K562 (cell line): Measurements from ENCODE around the gene HMX3. TPM values are rescaled to one million over a fixed set of nuclear protein-coding genes. Genes with fewer than 3 reads are reported as not detected.

Experiments used
- ATAC-seq: fragments of 200-7000 bp; cut with Tn5 transposase; 3 replicates; pipeline ENCODE4 v1.9.1; 2020; ENCODE audit warnings: moderate library complexity
- BruUV-seq: library from RNA; stranded (reverse); fragments of 400-500 nt; replicated peaks from 2 replicates; lab custom pipeline; 2021; lab: Mats Ljungman, UMichigan
- CTCF ChIA-PET: fragments of 300-600 bp; formaldehyde crosslinking; extraction: SDS; loops from one replicate; lab custom pipeline; 2021; ENCODE audit warnings: low intra/inter-chr PET ratio; lab: Yijun Ruan, JAX
- POLR2A ChIA-PET: fragments of 300-600, 350-650 bp; sonication (Branson Sonifier 250); formaldehyde crosslinking; extraction: SDS; loops from one replicate; lab custom pipeline; 2021; ENCODE audit warnings: antibody characterized with exemption, inconsistent platforms; lab: Yijun Ruan, JAX
- DNase-seq, 4 experiments: peaks; one replicate each; pipeline versions ENCODE4 v3.0.0 to v3.0.0-alpha.2; 2011 to 2018; ENCODE audit warnings: low spot score in 3 of 4, mixed read lengths in 3 of 4; ENCODE audit errors: extremely low read depth in 1 of 4
- FAIRE-seq: peaks from 2 replicates; lab custom pipeline; 2011; peaks lifted over from hg19 to GRCh38; lab: Jason Lieb, UNC
- H2AFZ ChIP-seq: 2 replicates; pipeline ENCODE4 v1.6.0; 2011; ENCODE audit warnings: low read depth, low read length, control low read depth, inconsistent platforms
- H3K27ac ChIP-seq: fragments of 200-600 bp; 3 replicates; pipeline ENCODE4 v1.8.0; 2011; ENCODE audit warnings: low read depth, mild to moderate bottlenecking, control low read depth, inconsistent platforms, low read length, moderate library complexity, mixed read lengths; ENCODE audit errors: extremely low read depth
- H3K27me3 ChIP-seq, 2 experiments: fragments of 300-600 bp in 1 of 2; 2 replicates in 1 of 2; 3 replicates in 1 of 2; pipeline versions ENCODE4 v1.6.0 to v1.8.0; 2011; ENCODE audit warnings: inconsistent platforms in 2 of 2, low read length in 2 of 2, mild to moderate bottlenecking in 1 of 2, mixed read lengths in 1 of 2, moderate library complexity in 1 of 2; ENCODE audit not compliant: control insufficient read depth in 2 of 2, insufficient read depth in 2 of 2
- H3K36me3 ChIP-seq: fragments of 300-600 bp; 3 replicates; pipeline ENCODE4 v1.8.0; 2011; ENCODE audit warnings: mild to moderate bottlenecking, low read length, inconsistent platforms; ENCODE audit not compliant: control insufficient read depth, insufficient read depth
- H3K4me1 ChIP-seq, 2 experiments: fragments of 200-600 bp in 1 of 2; replicated peaks in 1 of 2; 2 replicates in 1 of 2; 3 replicates in 1 of 2; pipeline versions ENCODE4 v1.5.1 to v1.8.0; 2011; ENCODE audit warnings: inconsistent platforms in 2 of 2, low read length in 2 of 2, mild to moderate bottlenecking in 1 of 2, mixed read lengths in 1 of 2, moderate library complexity in 1 of 2; ENCODE audit not compliant: control insufficient read depth in 2 of 2, insufficient read depth in 2 of 2
- H3K4me2 ChIP-seq: 2 replicates; pipeline ENCODE4 v1.6.1; 2011; ENCODE audit warnings: low read length, control low read depth, inconsistent platforms, mixed read lengths; ENCODE audit not compliant: insufficient read depth
- H3K4me3 ChIP-seq: fragments of 200-600 bp; sonication (generic), shearing (Covaris generic); 2 replicates; pipeline ENCODE4 v1.5.1; 2016; ENCODE audit warnings: control low read depth, inconsistent platforms
- H3K79me2 ChIP-seq: fragments of 200-600 bp; 3 replicates; pipeline ENCODE4 v1.8.0; 2011; ENCODE audit warnings: low read length, inconsistent platforms; ENCODE audit not compliant: control insufficient read depth, insufficient read depth
- H3K9ac ChIP-seq, 2 experiments: 2 replicates each; pipeline versions ENCODE4 v1.6.0 to v1.6.1; 2011; ENCODE audit warnings: low read depth in 2 of 2, low read length in 2 of 2, control low read depth in 1 of 2, inconsistent platforms in 1 of 2, mild to moderate bottlenecking in 1 of 2, mixed read lengths in 1 of 2; ENCODE audit not compliant: insufficient read depth in 1 of 2
- H3K9me1 ChIP-seq: one replicate; pipeline ENCODE4 v1.6.0; 2011; ENCODE audit warnings: inconsistent platforms, mild to moderate bottlenecking, low read length, moderate library complexity; ENCODE audit not compliant: control insufficient read depth, insufficient read depth
- H3K9me3 ChIP-seq: replicated peaks from 2 replicates; pipeline ENCODE4 v1.5.1; 2011; ENCODE audit warnings: low read depth, low read length, inconsistent platforms; ENCODE audit not compliant: control insufficient read depth, insufficient read depth
- H4K20me1 ChIP-seq: replicated peaks from 2 replicates; pipeline ENCODE4 v1.6.1; 2011; ENCODE audit warnings: low read length, inconsistent platforms, mixed read lengths; ENCODE audit not compliant: control insufficient read depth, insufficient read depth
- ARHGAP35 ChIP-seq: fragments of 450-650 bp; IDR thresholded peaks from 2 replicates; pipeline ENCODE4 v1.6.1; 2018; ENCODE audit not compliant: partially characterized antibody
- BHLHE40 ChIP-seq: IDR thresholded peaks from 2 replicates; pipeline ENCODE4 v1.6.1; 2011; ENCODE audit warnings: low read length, improper control_type of control experiment
- CBX8 ChIP-seq: fragments of 200-600 bp; sonication (generic); IDR thresholded peaks from 2 replicates; pipeline ENCODE4 v1.6.1; 2012; ENCODE audit warnings: borderline replicate concordance, mixed run types, low read depth, mild to moderate bottlenecking, moderate library complexity, mixed read lengths, low read length, control low read depth, inconsistent platforms; ENCODE audit not compliant: poor library complexity, severe bottlenecking; ENCODE audit errors: extremely low read depth
- GABPB2 ChIP-seq: fragments of 250-450 bp; sonication (Bioruptor Pico); conservative IDR thresholded peaks from 2 replicates; pipeline ENCODE4 v1.5.1; 2021; ENCODE audit warnings: mild to moderate bottlenecking
- MAZ ChIP-seq, 2 experiments: fragments of 450-650 bp in 1 of 2; sonication (generic) in 1 of 2; formaldehyde crosslinking; IDR thresholded peaks in 1 of 2; conservative IDR thresholded peaks in 1 of 2; 2 replicates each; pipeline versions ENCODE4 v1.4.0 to v1.5.0; 2020; ENCODE audit warnings: mild to moderate bottlenecking in 1 of 2, missing genetic modification reagents in 1 of 2
- NCOR1 ChIP-seq: fragments of 450-650 bp; IDR thresholded peaks from 2 replicates; pipeline ENCODE4 v1.6.1; 2016; ENCODE audit warnings: mild to moderate bottlenecking, moderate library complexity
- SAP30 ChIP-seq: fragments of 200-600 bp; sonication (generic); IDR thresholded peaks from 2 replicates; pipeline ENCODE4 v1.6.1; 2012; ENCODE audit warnings: borderline replicate concordance, low read depth, mild to moderate bottlenecking, moderate library complexity, low read length, control low read depth, inconsistent platforms; ENCODE audit not compliant: insufficient read depth, poor library complexity, severe bottlenecking
- STAG1 ChIP-seq: sonication (generic); formaldehyde crosslinking; IDR thresholded peaks from 2 replicates; pipeline ENCODE4 v1.5.0; 2020; ENCODE audit warnings: missing genetic modification reagents, borderline replicate concordance
- TAL1 ChIP-seq: fragments of 450-650 bp; IDR thresholded peaks from 2 replicates; pipeline ENCODE4 v1.6.1; 2016; ENCODE audit warnings: mild to moderate bottlenecking
- XRCC3 ChIP-seq: fragments of 450-650 bp; IDR thresholded peaks from 2 replicates; pipeline ENCODE4 v1.6.1; 2017; ENCODE audit warnings: mild to moderate bottlenecking, moderate library complexity
- ZNF121 ChIP-seq: sonication (generic); formaldehyde crosslinking; conservative IDR thresholded peaks from 2 replicates; pipeline ENCODE4 v1.8.0; 2022; ENCODE audit warnings: missing genetic modification reagents
- ZNF316 ChIP-seq: fragments of 450-650 bp; IDR thresholded peaks from 2 replicates; pipeline ENCODE4 v1.6.1; 2016
- ZNF436 ChIP-seq: fragments of 250-450, 450-650 bp; sonication (Bioruptor Pico); formaldehyde crosslinking; IDR thresholded peaks from 2 replicates; pipeline ENCODE4 v1.7.0; 2020; ENCODE audit warnings: mild to moderate bottlenecking
- ZSCAN32 ChIP-seq: fragments of 450-650 bp; formaldehyde crosslinking; IDR thresholded peaks from 2 replicates; pipeline ENCODE4 v1.4.0; 2020; ENCODE audit warnings: mild to moderate bottlenecking, moderate library complexity
- WGBS: fragments of 100-300 bp; shearing (Covaris generic); methylation state at CpG from one replicate; pipeline ENCODE4 v1.1.6; 2016; ENCODE audit warnings: low coverage, mixed read lengths; ENCODE audit not compliant: insufficient coverage; ENCODE audit errors: missing lambda C conversion rate; 5-methylcytosine and 5-hydroxymethylcytosine counted together
- in situ Hi-C: fragments of 300-500 bp; cut with MboI; formaldehyde crosslinking; loops from 4 replicates; pipeline ENCODE4 v1.15.0; 2018; ENCODE audit warnings: inconsistent platforms, mixed read lengths
- intact Hi-C: fragments of 100-400 bp; cut with micrococcal nuclease; formaldehyde crosslinking; loops from 2 replicates; pipeline ENCODE4 v1.14.2; 2022
- polyA plus RNA-seq, 8 experiments: library from polyadenylated mRNA; depleted of rRNA in 4 of 8; stranded (reverse) in 5 of 8; unstranded in 3 of 8; fragments of >200 nt; fragmentation: Nextera tagmentation in 2 of 8; fragmentation: Illumina TruSeq in 1 of 8; extraction: Ambion mirVana in 2 of 8; extraction: Trizol in 1 of 8; gene quantifications; 2 replicates each; pipeline versions ENCODE4 v1.2.1 to v1.2.3, GENCODE V29; 2011 to 2014; ENCODE audit warnings: inconsistent platforms in 1 of 8, missing spikeins in 1 of 8
- total RNA-seq, 7 experiments: library from RNA; depleted of rRNA in 6 of 7; stranded (reverse); fragments of >200 nt in 6 of 7; fragmentation: Illumina TruSeq in 2 of 7; extraction: Trizol in 2 of 7; gene quantifications; 2 replicates each; pipeline versions ENCODE4 v1.2.1 to v1.2.3, GENCODE V29; 2011 to 2021; ENCODE audit warnings: low replicate concordance in 1 of 7

HMX3 gene
- total and polyA plus RNA-seq, 9 of the 15 experiments (the other 6 are each of a cell fraction or from before 2014, with no cell fraction given): 0.55 to 43.5 (median 7.4) TPM; not detected in 2

DNA sequence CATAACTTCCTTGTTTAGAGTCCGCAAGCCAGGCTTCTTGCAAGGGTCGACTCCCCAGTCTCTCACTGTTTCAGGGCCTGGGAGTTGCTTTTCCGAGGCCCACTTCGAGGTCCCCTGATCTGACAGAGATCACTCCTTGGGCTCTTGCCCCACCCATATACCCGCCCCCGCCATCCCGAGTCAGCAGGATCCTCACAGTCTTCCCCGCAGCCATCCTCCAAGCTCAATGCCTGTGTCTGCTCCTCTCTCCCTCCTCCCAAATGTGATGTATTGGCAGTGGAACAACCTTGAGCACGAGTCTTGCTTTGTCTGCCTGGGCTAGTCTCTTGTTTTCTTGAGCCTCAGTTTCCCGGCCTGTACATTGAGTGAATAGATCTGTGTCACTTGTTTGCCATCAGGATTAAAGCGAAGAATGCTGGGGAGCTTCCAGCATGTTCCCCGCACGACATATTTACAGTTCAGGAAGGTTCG lies 9.8 kb downstream of the HMX3 start:
- DNase-seq (no peak), ATAC-seq (no peak), FAIRE-seq (no peak)
- Histone ChIP-seq H3K4me2 (peak overlapping the region; percentile 32; the same call in 1 of the 2 replicates), H3K27ac (no peak overlapping the region; the same call in 2 of the 3 replicates), H3K27me3 (no peaks in the 10 kb centered on the region), H3K4me1 (peaks cover 9 to 14% of the 10 kb centered on the region in 2 experiments; a peak in 4 of 5 replicates), H2AFZ (peak overlapping the region; percentile 70), H3K9me3 (no peaks in the 10 kb centered on the region), H3K9me1 (no peaks in the 10 kb centered on the region), H3K4me3 (no peak overlapping the region), H3K36me3 (peaks cover 13% of the 10 kb centered on the region), H3K9ac (no peak overlapping the region), H3K79me2 (peaks cover 8% of the 10 kb centered on the region), H4K20me1 (no peaks in the 10 kb centered on the region)
- 73% methylated on average over 10 of the region's 14 CpGs for WGBS
- no peak for TF ChIP-seq XRCC3
- TF ChIP-seq MAZ (CRISPR knock-in tag; conservative IDR thresholded peaks at IDR 0.05 in 1 of 2, IDR thresholded peaks at IDR 0.05 in 1 of 2): no peak
- no peak for TF ChIP-seq ZSCAN32 (CRISPR knock-in tag)
- no peak for TF ChIP-seq ZNF436
- no peak for TF ChIP-seq STAG1 (CRISPR knock-in tag)
- no peak for TF ChIP-seq GABPB2 (CRISPR knock-in tag)
- no peak for TF ChIP-seq ZNF316
- TF ChIP-seq TAL1: no peak
- no peak for TF ChIP-seq SAP30
- TF ChIP-seq ARHGAP35: no peak
- TF ChIP-seq ZNF121 (CRISPR knock-in tag): no peak
- TF ChIP-seq CBX8: no peak
- no peak for TF ChIP-seq BHLHE40
- TF ChIP-seq NCOR1: no peak
- POLR2A ChIA-PET: interaction anchor here (1.7 kb wide), 1 partner anchor 9 kb away, joined by 8 read pairs; the partner anchor contains the start of gene BUB3
- CTCF ChIA-PET: no interaction called here
- intact Hi-C loops: no loop called here
- in situ Hi-C loops: no loop called here
- no TSS peak for BruUV-seq
